Measurements from ENCODE around the gene CDC7. TPM values are rescaled to one million over a fixed set of nuclear protein-coding genes. Genes with fewer than 3 reads are reported as not detected.
A peak's percentile ranks its signal among the peaks of the same experiment; 100 is the strongest.

Gene CDC7
- total RNA-seq, 1 donor from 2014 or later = 64.8 TPM

GRCh38 chr1:91503332-91503900, 2.8 kb downstream of the CDC7 start:
- H3K27ac Mint-ChIP-seq (ENCODE audit: unreplicated experiment) = no peak overlapping the region
- TF ChIP-seq CTCF (conservative IDR thresholded peaks at IDR 0.05) = no peak
- peaks cover 4% of the 10 kb centered on the region for H3K36me3 Mint-ChIP-seq (ENCODE audit: low read depth)
- H3K4me3 Mint-ChIP-seq = no peak overlapping the region
- DNase-seq (ENCODE audit: low read depth, low spot score) = no peak
- H3K9me3 Mint-ChIP-seq = no peaks in the 10 kb centered on the region
- no peaks in the 10 kb centered on the region for H3K27me3 Mint-ChIP-seq (ENCODE audit: low read depth)
- peaks cover 41% of the 10 kb centered on the region for H3K4me1 Mint-ChIP-seq

GRCh38 chr1:91503975-91504530, 3.4 kb downstream of the CDC7 start:
- no peak overlapping the region for H3K27ac Mint-ChIP-seq (ENCODE audit: unreplicated experiment)
- no peaks in the 10 kb centered on the region for H3K9me3 Mint-ChIP-seq
- H3K4me3 Mint-ChIP-seq = peak overlapping the region; percentile 11
- peaks cover 4% of the 10 kb centered on the region for H3K36me3 Mint-ChIP-seq (ENCODE audit: low read depth)
- peaks cover 45% of the 10 kb centered on the region for H3K4me1 Mint-ChIP-seq
- no peak for DNase-seq (ENCODE audit: low read depth, low spot score)
- TF ChIP-seq CTCF (conservative IDR thresholded peaks at IDR 0.05) = no peak
- H3K27me3 Mint-ChIP-seq (ENCODE audit: low read depth) = no peaks in the 10 kb centered on the region

GRCh38 chr1:91505086-91505485, 4.4 kb downstream of the CDC7 start:
- TF ChIP-seq CTCF (conservative IDR thresholded peaks at IDR 0.05) = no peak
- Mint-ChIP-seq H3K4me3 (peak overlapping the region; percentile 33), H3K27me3 (ENCODE audit: low read depth) (no peaks in the 10 kb centered on the region), H3K4me1 (peaks cover 45% of the 10 kb centered on the region), H3K27ac (ENCODE audit: unreplicated experiment) (no peak overlapping the region), H3K9me3 (no peaks in the 10 kb centered on the region), H3K36me3 (ENCODE audit: low read depth) (peaks cover 7% of the 10 kb centered on the region)
- no peak for DNase-seq (ENCODE audit: low read depth, low spot score)

- Mint-ChIP-seq H3K4me1 (peaks cover 45% of the 10 kb centered on the region), H3K27me3 (ENCODE audit: low read depth) (no peaks in the 10 kb centered on the region), H3K36me3 (ENCODE audit: low read depth) (peaks cover 11% of the 10 kb centered on the region), H3K4me3 (peak overlapping the region; percentile 5), H3K27ac (ENCODE audit: unreplicated experiment) (no peak overlapping the region), H3K9me3 (no peaks in the 10 kb centered on the region)
- DNase-seq (ENCODE audit: low read depth, low spot score) = no peak
- no peak for TF ChIP-seq CTCF (conservative IDR thresholded peaks at IDR 0.05)
Observed at GRCh38 chr1:91506071-91506470, 5.4 kb downstream of the CDC7 start.

GRCh38 chr1:91507328-91507727, 6.7 kb downstream of the CDC7 start:
- no peak for DNase-seq (ENCODE audit: low read depth, low spot score)
- Mint-ChIP-seq H3K4me1 (peaks cover 41% of the 10 kb centered on the region), H3K27ac (ENCODE audit: unreplicated experiment) (no peak overlapping the region), H3K9me3 (no peaks in the 10 kb centered on the region), H3K4me3 (no peak overlapping the region), H3K27me3 (ENCODE audit: low read depth) (no peaks in the 10 kb centered on the region), H3K36me3 (ENCODE audit: low read depth) (peaks cover 11% of the 10 kb centered on the region)
- no peak for TF ChIP-seq CTCF (conservative IDR thresholded peaks at IDR 0.05)
